DND-41 (cell line): ENCODE results near the gene STN1.

ENCODE experiments used
- EZH2 ChIP-seq: IDR thresholded peaks from 3 replicates; pipeline ENCODE4 v1.6.1; 2012; ENCODE audit warnings: borderline replicate concordance, low read depth, mild to moderate bottlenecking, moderate library complexity, low read length, inconsistent platforms; ENCODE audit not compliant: severe bottlenecking
- TF ChIP-seq, protein P1 (sequence below): IDR thresholded peaks from 2 replicates; pipeline ENCODE4 v1.5.1; 2012; ENCODE audit warnings: borderline replicate concordance, low read length, moderate library complexity, mild to moderate bottlenecking; ENCODE audit not compliant: poor library complexity, severe bottlenecking; ENCODE audit errors: extremely low read depth

DNA sequence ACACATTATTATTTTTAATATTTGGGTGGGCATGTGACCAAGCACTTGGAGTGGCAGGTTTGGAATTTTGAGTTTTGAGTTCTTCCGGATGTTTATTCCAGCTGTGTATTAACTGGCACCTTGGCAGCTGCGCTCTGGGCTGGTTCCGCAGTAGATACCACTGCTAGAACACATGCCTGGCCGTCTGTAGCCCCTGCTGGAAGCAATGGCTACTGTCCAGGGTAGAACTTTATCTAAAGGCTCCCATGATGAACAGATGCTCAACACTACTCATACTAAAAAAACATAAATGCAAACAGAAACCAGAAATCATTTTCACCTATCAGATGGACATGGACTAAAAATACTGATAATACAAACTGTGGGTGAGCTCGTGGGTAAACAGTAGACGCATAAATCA lies 43.3 kb downstream of the STN1 start:
- TF ChIP-seq, protein P1, sequence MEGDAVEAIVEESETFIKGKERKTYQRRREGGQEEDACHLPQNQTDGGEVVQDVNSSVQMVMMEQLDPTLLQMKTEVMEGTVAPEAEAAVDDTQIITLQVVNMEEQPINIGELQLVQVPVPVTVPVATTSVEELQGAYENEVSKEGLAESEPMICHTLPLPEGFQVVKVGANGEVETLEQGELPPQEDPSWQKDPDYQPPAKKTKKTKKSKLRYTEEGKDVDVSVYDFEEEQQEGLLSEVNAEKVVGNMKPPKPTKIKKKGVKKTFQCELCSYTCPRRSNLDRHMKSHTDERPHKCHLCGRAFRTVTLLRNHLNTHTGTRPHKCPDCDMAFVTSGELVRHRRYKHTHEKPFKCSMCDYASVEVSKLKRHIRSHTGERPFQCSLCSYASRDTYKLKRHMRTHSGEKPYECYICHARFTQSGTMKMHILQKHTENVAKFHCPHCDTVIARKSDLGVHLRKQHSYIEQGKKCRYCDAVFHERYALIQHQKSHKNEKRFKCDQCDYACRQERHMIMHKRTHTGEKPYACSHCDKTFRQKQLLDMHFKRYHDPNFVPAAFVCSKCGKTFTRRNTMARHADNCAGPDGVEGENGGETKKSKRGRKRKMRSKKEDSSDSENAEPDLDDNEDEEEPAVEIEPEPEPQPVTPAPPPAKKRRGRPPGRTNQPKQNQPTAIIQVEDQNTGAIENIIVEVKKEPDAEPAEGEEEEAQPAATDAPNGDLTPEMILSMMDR: no peak
- TF ChIP-seq EZH2: no peak
